HFFc6 (cell line): ENCODE results near the gene MSI2. TPM values are rescaled to one million over a fixed set of nuclear protein-coding genes. Genes with fewer than 3 reads are reported as not detected.

ENCODE experiments used
- DNase-seq: peaks from one replicate; pipeline ENCODE4 v3.0.0-alpha.2; 2018
- H3K27ac Mint-ChIP-seq: 2 replicates; pipeline ENCODE4 v1.8.0; 2020; ENCODE audit warnings: mild to moderate bottlenecking, mixed read lengths
- H3K27me3 Mint-ChIP-seq: 2 replicates; pipeline ENCODE4 v1.8.0; 2021; ENCODE audit warnings: mild to moderate bottlenecking, moderate library complexity, mixed read lengths; ENCODE audit not compliant: insufficient read depth
- H3K36me3 Mint-ChIP-seq: 2 replicates; pipeline ENCODE4 v1.8.0; 2021; ENCODE audit warnings: low read depth, mixed read lengths
- H3K4me1 Mint-ChIP-seq: 2 replicates; pipeline ENCODE4 v1.8.0; 2020; ENCODE audit warnings: low read depth, mixed read lengths
- H3K4me3 Mint-ChIP-seq: 2 replicates; pipeline ENCODE4 v1.8.0; 2020; ENCODE audit warnings: mild to moderate bottlenecking, moderate library complexity, mixed read lengths
- H3K9me3 Mint-ChIP-seq: 2 replicates; pipeline ENCODE4 v1.8.0; 2020; ENCODE audit warnings: mild to moderate bottlenecking, mixed read lengths
- total RNA-seq, 6 experiments: library from RNA; stranded (reverse); fragmentation: NEBNext Ultra II Directional; extraction: Animal tissue kit (Norgen Biotek cat#: 25700); gene quantifications; 2 replicates in 1 of 6; 3 replicates in 5 of 6; pipeline ENCODE4 v1.2.3, GENCODE V29; 2021
- TF ChIP-seq, protein P1 (sequence below): fragments of 200-600 bp; sonication (generic); IDR thresholded peaks from 2 replicates; pipeline ENCODE4 v1.5.0; 2021; ENCODE audit warnings: antibody characterized with exemption, mild to moderate bottlenecking

MSI2 gene
- total RNA-seq, 6 experiments from 2014 or later: 53.5 to 71.7 (median 55.0) TPM

DNA sequence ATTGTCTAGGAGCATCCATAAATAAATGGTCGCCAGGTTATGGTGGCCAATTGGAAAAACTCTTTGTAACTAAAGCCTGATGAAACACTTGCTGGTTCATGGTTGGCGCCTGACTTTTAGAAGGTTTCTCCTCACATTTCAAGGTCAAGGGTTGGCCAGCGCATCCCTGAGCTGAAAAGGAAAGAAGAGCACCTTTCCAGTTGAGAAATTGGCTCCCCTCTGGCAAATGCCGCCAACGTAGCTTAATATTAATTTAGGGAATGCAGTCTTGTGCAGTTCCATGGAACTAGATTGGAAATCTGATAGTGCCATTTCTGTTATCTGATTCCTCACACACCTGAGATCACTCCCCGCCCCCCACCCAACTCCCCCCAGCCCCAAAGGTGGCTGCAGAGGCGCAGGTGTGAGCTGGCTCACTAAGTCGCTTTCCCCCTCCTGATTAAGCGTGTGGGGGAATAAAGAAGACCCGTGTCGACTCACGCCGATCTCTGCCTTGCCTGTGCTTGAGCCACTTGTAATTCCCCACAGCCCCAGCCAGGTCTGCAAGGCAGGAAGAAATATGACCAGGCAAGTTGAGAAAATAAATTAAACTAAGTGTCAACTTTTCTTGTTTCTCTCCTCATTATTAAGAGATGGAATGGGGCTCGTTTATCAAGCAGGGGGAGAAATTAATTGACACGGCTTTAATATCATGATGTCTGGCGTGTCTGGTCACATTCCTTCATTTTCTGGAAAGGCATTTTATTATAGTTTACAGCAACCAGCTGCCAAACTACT is 331.1 kb downstream of the MSI2 start:
- Mint-ChIP-seq H3K27me3 (no peaks in the 10 kb centered on the region; the same call in none of the 2 replicates), H3K4me3 (no peak overlapping the region), H3K36me3 (no peaks in the 10 kb centered on the region), H3K4me1 (peaks cover 23% of the 10 kb centered on the region), H3K9me3 (no peaks in the 10 kb centered on the region), H3K27ac (no peak overlapping the region)
- no peak for DNase-seq
- TF ChIP-seq, protein P1, sequence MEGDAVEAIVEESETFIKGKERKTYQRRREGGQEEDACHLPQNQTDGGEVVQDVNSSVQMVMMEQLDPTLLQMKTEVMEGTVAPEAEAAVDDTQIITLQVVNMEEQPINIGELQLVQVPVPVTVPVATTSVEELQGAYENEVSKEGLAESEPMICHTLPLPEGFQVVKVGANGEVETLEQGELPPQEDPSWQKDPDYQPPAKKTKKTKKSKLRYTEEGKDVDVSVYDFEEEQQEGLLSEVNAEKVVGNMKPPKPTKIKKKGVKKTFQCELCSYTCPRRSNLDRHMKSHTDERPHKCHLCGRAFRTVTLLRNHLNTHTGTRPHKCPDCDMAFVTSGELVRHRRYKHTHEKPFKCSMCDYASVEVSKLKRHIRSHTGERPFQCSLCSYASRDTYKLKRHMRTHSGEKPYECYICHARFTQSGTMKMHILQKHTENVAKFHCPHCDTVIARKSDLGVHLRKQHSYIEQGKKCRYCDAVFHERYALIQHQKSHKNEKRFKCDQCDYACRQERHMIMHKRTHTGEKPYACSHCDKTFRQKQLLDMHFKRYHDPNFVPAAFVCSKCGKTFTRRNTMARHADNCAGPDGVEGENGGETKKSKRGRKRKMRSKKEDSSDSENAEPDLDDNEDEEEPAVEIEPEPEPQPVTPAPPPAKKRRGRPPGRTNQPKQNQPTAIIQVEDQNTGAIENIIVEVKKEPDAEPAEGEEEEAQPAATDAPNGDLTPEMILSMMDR: no peak

DNA sequence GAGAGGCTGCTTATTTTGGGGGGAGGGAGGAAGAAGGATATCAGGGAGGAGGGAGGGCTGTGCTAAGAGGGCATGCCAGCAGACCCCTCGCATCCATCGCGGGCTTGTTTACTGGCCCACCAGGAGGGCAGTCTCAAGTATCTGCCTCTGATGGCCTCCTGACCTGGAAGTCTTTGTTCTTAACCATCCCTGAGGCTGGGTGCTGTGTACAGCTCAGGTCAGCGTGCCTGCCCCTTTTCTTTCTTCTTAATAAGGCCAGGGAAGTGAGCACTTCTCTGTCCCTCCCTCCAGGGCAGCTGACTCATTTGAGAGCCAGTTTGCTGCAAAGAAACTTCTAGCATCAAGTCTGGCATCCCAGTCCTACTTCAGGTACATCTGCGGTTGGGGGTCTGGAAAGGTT is 331.8 kb downstream of the MSI2 start:
- no peak overlapping the region for H3K4me3 Mint-ChIP-seq
- no peaks in the 10 kb centered on the region for H3K9me3 Mint-ChIP-seq
- no peak overlapping the region for H3K27ac Mint-ChIP-seq

DNA sequence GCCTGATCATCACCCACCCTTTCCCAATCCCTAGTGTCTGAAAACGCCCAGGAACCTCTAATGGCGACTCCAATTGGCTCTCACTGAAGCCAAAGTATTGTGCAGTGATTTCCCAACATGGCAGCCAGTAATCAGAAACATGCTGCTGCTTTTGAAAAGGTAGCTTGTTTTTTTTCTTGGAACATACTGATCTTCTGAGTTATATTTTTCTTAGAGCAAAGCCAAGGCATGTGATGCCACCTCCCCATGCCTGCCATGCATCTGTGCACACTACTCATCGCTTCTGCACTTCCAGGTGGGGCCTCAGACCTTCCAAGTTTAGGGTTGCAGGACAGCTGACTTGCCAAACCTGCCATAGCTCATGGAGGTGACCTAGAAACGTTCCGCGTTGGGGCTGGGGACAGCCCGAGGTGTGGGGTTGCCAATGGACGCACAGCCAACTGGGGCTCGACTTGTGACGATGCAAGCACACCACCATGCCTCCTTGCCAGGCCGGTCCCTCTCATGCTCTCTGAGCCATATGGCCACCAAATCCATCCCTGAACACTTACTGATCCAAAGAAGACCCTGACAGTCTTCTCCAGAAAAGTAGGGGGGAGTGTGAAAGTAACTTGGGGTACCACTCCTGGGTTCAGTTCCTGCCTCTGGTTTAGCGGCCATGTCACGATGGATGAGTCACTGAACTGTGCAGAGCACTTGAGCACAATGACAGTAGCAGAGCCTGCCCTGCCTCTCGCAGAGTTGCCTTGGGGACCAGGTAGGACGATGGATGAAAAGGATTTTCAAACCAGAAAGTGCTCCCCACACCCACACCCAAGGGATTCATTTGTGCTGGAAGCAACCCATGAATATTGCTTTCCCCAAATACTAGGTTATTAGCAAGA is 333.1 kb downstream of the MSI2 start:
- no peaks in the 10 kb centered on the region; the same call in none of the 2 replicates for H3K27me3 Mint-ChIP-seq
- no peak for DNase-seq
- H3K27ac Mint-ChIP-seq: no peak overlapping the region
- peaks cover 15% of the 10 kb centered on the region for H3K4me1 Mint-ChIP-seq
- no peak overlapping the region for H3K4me3 Mint-ChIP-seq
- H3K9me3 Mint-ChIP-seq: no peaks in the 10 kb centered on the region
- TF ChIP-seq, protein P1: no peak
- no peaks in the 10 kb centered on the region; the same call in 1 of the 2 replicates for H3K36me3 Mint-ChIP-seq

More for the DNA sequence above, 331.8 kb downstream of the MSI2 start:
- no peaks in the 10 kb centered on the region; the same call in none of the 2 replicates for H3K27me3 Mint-ChIP-seq
- TF ChIP-seq, protein P1: no peak
- peaks cover 16% of the 10 kb centered on the region for H3K4me1 Mint-ChIP-seq
- DNase-seq: peak; percentile 9
- no peaks in the 10 kb centered on the region for H3K36me3 Mint-ChIP-seq

DNA sequence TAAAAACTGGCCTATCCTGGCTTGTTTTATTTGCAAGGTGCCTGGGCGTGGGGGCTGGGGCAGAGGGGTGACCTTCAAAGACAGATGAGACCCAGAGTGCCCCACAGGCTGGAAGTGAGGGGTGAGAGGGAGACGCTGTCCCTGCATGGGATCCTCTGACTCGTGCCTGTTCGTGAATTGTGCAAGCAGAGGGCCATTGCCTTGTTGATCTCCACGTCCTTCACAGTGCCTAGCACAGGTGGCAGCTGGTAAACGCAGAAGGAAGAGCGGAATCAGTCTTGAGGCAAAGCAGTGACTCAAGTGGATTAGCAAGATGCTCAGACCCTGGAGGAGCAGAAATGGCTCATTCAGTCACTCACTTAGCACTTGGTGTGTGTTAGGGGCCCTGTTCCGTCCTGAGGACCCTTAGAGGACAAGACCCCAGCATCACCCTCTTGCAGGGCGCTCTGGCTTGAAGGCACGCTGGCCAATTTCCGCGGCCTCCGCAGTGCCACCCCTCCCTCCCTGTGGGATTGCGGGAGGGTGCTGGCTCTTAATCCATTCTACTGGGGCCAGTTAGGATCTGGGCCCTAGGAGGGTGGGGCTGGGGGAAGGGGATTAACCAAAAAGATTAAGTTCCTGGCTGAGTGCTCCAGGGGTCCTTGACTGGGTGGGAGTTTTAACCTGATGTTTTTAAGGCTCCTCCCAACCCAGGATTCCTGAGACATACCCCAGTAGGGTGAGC is 337.6 kb downstream of the MSI2 start:
- Mint-ChIP-seq H3K4me3 (no peak overlapping the region), H3K27ac (no peak overlapping the region), H3K4me1 (peaks cover 10% of the 10 kb centered on the region), H3K27me3 (no peaks in the 10 kb centered on the region), H3K36me3 (peaks cover 7% of the 10 kb centered on the region; the same call in 1 of the 2 replicates), H3K9me3 (peaks cover 5% of the 10 kb centered on the region; the same call in 1 of the 2 replicates)
- TF ChIP-seq, protein P1: no peak
- no peak for DNase-seq

DNA sequence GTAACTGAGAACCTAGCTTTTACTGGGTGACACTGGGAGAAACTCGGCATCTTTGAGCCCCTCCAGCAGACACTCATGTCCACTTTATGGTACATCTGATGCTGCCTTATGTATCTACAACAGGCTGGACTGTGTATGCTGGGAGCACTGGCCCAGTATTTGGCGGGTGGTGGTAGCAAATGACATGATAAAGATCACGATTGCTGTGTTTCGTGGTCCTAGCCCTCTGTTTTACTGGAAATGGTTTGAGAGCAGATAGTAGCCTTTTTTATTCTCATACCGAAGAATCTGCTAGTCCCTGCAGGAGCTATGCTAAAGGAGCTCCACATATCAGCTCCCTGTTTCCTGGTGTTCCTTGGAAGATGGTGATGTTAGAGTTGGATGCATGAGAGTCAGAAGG is 338.4 kb downstream of the MSI2 start:
- no peaks in the 10 kb centered on the region for H3K27me3 Mint-ChIP-seq
- peaks cover 15% of the 10 kb centered on the region for H3K4me1 Mint-ChIP-seq
- TF ChIP-seq, protein P1: no peak
- no peak overlapping the region for H3K27ac Mint-ChIP-seq
- peaks cover 5% of the 10 kb centered on the region; the same call in 1 of the 2 replicates for H3K9me3 Mint-ChIP-seq
- H3K4me3 Mint-ChIP-seq: no peak overlapping the region
- no peak for DNase-seq
- H3K36me3 Mint-ChIP-seq: peaks cover 7% of the 10 kb centered on the region; the same call in 1 of the 2 replicates
